GM18870 (cell line): Measurements from ENCODE around the gene SSR3.
"Not testable (repeated sequence)": the region's sequence is repeated elsewhere in the genome, so short reads cannot be mapped to it uniquely, and the experiment has no call there.

Experiments
- ATAC-seq: cut with Tn5 transposase; IDR thresholded peaks from one replicate; pipeline ENCODE4 v1.9.1; 2021; ENCODE audit warnings: moderate library complexity; ENCODE audit not compliant: unreplicated experiment

SSR3 gene

DNA sequence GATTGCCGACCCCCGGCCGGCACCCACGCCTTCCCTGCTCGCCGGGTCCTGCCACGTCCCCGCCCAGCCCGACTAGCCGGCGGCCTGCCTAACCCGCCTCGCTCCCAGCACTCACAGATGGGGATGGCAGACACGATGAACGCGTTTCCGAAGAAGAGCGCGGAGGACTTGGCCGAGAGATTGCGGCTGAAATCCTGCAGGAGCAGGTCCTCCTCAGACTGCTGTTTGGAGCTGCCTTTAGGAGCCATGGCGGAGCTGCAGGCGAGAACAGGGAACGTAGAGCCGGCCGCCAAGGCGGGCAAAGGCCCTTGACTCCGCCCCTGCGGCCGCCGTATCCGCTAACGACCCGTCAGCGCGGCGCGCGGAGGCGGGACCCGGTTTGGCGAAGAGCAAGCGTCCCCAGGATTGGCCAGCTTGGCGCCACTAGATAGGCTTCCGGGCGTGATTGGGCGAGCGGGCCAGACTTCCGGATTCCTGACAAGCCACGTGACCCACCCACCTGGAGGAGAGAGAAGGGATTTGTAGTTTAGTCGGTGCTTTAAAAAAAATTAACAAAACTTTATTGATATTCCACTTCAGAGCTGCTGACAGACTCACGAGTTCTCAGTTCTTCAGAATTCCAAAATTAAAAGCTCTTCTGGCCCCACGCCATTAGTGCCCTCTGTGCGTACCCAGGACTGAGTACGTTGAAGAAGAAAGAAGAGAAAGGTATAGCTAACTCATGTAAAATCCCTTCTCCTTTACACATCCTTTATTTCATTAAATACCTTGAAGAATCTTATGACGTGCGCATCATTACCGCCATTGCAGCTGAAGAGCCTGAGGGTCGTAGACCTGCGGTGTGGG lies at the start of gene SSR3:
Gene SSR3, minus strand, starts transcription at position 276 of the 846 bp plus-strand sequence. Its CDS starts 28 bp downstream, at position 248.
- peak; percentile 96 for ATAC-seq

- ATAC-seq: no peak
Measured at GRCh38 chr3:156604064-156604641, 49.2 kb upstream of the SSR3 start.

DNA sequence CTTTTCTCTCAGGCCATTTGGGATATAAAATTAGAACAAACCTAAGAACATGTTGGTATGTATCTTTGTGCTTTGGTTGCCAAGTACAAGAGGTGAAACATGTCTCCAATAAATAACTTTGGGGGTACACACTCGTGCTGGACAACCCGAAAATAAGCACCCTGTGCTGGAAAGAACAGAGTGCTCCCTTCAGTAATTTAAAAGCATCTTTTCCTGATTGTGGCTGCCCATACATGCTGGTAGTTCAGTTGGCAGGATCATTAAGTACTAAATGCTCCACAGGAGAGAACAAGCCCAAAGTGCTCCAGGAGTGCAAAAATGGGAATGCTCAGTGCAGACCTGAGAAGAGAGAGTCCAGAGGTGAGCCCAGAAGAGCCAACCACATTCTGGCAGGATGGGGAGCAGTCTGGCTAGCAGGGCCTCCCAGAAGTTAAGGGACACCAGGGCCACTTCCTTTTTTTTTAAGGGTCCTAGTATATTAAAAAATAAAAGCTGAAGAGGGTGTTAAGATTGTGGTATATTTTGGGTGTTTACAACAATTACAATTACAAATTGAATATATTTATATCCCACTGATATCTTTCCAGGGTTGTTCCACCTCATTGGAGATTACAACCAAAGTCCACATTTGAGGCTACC lies 48.6 kb upstream of the SSR3 start:
- no peak for ATAC-seq

GRCh38 chr3:156602424-156602823 lies 47.5 kb upstream of the SSR3 start:
- peak; percentile 51 for ATAC-seq

DNA sequence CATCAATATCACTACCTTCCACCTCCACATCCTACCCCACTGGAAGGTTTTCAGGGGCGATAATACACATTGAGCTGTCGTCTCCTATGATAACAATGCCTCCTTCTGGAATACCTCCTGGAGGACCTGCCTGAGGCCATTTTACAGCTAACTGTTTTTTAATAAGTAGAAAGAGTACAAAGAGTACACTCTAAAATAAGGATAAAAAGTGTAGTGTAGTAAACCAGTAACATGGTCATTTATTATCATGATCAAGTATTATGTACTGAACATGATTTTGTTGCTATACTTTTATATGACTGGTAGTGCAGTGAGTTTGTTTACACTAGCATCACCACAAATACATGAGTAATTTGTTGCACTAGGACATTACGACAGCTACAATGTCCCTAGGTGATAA lies 46.6 kb upstream of the SSR3 start:
- no peak for ATAC-seq

DNA sequence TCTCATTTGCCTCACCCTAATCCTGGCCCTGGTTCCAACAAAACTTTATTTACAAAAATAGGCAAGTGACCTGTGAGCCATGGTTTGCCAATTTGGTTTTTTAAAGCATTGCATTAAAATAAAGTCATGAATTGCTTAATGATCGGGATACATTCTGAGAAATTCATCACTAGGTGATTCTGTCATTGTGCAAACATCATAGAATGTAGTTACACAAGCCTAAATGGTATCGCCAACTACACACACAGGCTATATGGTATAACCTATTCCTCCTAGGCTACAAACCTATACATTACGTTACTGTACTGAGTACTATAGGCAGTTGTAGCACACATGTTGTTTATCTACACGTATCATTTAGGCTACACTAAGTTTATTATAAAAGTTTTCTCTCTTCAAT lies 45.9 kb upstream of the SSR3 start:
- ATAC-seq: no peak

GRCh38 chr3:156599089-156599874 lies 44.4 kb upstream of the SSR3 start:
- ATAC-seq: no peak

DNA sequence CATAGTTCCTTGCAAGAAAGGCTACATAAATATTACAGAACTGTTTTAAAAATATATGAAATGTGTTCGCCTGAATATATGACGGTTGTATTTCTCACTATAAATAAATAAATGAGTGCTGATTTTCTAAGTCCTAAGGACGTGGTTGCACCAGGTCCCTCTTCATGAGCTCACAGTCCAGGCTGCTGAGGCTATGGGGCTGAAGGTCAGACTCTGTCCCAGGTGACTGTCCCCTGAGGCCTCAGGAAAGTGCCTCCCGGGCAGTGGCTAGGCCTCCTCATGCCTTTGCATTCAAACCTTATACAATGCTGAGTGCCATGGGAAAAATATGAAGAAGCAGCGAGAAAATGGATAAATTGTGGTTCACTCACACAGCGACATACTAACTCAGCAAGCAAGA lies 43.5 kb upstream of the SSR3 start:
- ATAC-seq: no peak

- ATAC-seq: no peak
Measured at GRCh38 chr3:156594219-156594683, 39.3 kb upstream of the SSR3 start.

GRCh38 chr3:156593814-156594213 lies 38.9 kb upstream of the SSR3 start:
- ATAC-seq: no peak

- ATAC-seq: not testable (repeated sequence)
Measured at GRCh38 chr3:156589806-156590205, 34.9 kb upstream of the SSR3 start.

DNA sequence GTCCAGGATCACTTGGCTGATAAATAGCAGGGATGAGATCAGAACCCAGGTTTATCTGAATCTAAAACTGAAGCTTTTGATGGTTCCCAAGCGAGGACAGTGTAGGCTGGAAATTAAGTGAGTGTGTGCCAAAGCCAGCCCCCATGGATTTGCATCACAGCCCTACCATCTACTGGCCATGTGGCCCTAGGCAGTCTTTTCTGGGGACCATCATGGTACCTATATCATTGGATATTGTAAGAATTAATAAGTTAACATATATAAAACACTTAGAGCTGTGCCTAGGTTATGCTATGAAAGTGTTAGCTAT lies 32.8 kb upstream of the SSR3 start:
- ATAC-seq: no peak

DNA sequence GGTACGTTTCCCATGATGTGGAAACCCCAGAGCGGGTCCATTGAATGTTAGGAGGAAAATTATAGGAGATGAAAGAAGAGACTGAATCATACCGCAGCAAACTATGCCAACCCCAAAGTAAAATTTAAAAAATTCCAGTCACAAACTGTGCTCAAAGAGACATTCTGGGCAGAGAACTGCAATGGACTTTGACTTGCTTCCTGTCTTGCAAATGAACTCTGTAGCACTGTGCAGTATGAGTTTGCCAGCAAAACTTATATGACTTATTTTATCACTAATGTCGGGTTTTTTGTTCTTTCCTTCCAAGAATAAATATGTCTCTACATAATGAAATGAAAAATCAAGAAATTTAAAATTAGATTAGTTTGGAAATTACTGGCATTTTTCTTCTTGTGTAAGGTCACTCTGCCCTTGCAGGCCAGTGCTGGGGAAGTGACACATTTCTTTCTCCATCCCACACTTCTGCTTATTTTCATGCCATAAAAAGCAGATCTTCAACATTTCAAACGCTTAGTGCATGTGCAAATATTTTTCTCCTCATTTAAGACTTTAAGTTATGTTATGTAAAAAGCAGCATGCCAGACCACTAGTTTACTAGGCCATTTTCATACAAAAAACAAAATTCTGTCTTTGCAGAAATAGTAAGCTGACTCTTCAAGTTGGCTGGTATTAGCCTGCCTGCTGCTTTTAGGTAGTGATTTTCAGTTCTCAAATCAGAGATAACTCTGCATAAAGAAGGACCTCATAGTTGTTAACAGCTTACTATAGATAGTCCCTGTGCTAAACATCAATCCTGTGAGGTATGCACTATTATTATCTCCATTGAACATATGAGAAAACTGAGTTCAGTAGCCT lies 32.2 kb upstream of the SSR3 start:
- ATAC-seq: no peak

DNA sequence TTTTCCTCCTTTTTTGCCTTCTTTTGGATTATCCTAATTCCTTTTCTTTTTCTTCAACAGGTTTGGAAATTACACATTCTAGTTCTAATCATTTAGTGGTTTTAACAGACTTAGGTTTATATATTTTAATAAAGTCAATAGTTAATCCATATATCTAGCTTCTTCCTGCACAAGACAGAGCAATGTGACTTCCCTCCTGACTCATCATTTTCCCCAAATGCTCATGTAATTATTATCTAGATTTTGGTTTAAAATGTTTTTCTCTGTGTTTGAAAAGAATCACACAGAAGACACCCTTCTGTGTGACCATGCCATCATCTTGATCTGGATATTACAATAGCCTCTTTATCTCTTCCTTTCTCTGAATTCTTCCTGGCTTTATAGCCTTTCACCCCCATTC lies 28.6 kb upstream of the SSR3 start:
- no peak for ATAC-seq

DNA sequence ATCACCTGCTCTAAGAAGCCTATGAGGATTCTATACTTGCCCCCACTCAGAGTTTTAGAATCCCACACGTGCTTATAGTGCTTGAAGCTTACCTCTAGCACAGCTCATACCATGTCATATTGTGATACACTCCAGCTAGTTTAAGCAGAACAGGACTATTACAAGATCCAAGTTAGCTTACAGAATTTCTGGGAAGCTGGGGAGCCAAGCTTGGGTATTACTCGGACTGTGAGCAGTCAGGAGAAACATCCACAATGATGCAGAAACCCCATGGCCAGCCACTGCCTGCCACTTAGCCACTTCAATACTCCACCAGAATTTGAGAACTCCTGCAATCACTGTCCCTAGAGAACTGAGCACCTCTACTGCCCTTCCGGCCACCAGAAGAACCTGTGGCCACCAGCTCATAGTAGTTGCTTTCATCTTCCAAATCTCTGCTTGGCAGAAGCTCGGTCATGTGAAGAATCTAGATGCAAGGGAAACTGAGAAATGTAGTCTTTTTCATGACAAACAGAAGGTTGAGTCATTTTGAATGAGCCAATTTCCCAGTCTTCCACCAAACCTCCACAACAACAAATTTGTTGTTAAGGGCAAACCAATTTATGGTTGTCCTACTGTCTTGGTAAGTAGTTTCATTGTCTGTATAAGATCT lies 27.7 kb upstream of the SSR3 start:
- ATAC-seq: peak; percentile 54

DNA sequence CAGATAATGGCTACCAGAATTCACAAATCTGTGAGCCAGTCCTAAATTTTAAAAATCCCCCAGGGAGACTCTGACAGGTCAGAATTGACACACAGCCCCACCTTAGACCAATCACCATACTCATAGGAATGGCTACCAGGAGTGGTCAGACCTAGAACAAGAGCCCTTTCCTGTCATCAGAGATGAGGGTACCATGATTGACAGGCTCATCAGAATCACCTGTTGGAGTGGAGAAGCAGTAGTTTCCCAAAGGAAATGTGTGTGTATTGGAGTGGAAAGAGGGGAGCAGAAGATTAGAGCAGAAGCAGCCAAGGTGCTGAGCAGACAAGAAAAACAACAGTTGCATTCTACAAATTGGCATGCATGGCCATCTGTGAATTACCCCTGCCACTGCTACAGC lies 27.0 kb upstream of the SSR3 start:
- no peak for ATAC-seq

GRCh38 chr3:156581033-156581432 lies 26.1 kb upstream of the SSR3 start:
- no peak for ATAC-seq

DNA sequence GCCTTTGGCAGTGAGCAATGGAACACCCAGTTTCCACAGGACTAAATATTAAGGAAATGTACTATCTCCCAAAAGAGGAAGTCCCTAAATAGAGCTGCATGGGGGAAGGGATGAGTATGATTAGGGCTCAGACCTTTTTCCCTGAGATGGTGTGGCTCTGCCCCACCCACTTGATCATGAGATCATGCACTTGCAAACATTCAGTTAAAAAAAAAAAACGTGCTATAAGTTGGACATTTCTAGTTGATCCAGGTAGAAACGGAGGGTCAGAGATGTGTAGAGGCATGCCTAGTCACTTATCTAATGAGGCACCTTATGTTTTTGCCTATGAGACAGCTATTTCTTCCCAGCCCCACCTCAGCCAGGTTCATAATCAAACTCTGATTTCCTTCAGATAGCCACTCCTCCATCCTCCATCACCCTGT lies 24.5 kb upstream of the SSR3 start:
- no peak for ATAC-seq

- ATAC-seq: no peak
Measured at GRCh38 chr3:156577736-156578135, 22.8 kb upstream of the SSR3 start.
